NCI-H446 (cell line): ENCODE data around the gene BTG4.

ENCODE experiments used
- DNase-seq, 2 experiments: peaks; one replicate each; lab custom pipeline; 2025; lab: John Stamatoyannopoulos, UW

BTG4 gene

GRCh38 chr11:111490496-111490895 is 21.7 kb downstream of the BTG4 start:
- no peak for DNase-seq

- no peak for DNase-seq
Observed at GRCh38 chr11:111483431-111483830, 28.8 kb downstream of the BTG4 start.

DNA sequence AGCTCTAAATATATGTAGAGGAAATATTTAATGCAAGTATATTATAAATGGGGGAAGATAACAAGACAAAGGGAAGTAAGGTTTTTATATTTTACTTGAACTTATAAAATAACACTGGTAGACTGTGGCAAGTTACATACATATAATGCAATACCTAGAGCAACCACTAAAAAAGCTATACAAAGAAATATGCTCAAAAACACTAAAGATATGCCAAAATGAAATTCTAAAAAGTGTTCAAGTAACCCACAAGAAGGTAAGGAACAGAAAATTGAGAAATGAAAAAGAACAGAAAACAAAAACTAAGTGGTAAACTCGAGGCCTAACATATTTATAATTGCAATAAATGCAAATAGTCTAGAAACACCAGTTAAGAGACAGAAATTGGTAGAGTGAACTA is 32.5 kb downstream of the BTG4 start:
- no peak for DNase-seq

- no peak for DNase-seq
Observed at GRCh38 chr11:111477898-111478297, 34.3 kb downstream of the BTG4 start.

- DNase-seq, result no peak
Observed at GRCh38 chr11:111476956-111477355, 35.2 kb downstream of the BTG4 start.

DNA sequence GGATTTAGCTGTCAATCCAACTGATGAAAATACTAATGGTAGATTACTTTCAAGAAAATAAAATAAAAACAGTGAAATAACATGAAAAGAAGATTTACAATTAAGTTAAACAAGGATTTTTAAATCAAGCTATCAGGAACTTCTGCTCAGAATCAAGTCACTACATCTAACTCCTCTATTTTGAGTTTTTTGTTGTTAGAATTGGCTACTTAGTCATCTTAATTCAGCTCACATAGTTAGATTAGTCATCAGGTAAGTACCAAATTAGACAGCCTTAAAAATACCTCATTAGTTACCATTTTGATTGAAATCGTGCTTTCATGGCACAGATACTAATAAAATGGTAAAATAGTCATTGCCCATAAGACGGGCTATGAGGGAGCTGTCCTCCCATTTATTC is 35.8 kb downstream of the BTG4 start:
- no peak for DNase-seq

GRCh38 chr11:111474432-111474831 is 37.8 kb downstream of the BTG4 start:
- DNase-seq, result no peak

DNA sequence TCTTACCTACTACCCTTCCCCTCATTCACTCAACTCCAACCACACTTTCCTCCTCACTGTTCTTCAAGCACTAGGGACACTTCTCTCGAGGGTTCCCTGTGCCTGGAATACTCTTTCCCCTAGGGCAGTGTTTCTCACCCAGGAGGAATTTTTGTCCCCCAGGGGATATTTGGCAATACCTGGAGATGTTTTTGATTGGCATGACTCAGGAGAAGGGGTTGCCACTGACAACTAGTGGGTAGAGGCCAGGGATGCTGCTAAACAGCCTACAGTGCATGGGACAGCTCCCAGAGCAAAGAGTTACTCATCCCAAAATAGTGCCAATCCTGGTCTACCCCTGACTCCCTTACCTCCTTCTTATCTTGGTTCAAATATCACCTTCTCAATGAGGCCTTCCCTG is 40.0 kb downstream of the BTG4 start:
- DNase-seq, result no peak

DNA sequence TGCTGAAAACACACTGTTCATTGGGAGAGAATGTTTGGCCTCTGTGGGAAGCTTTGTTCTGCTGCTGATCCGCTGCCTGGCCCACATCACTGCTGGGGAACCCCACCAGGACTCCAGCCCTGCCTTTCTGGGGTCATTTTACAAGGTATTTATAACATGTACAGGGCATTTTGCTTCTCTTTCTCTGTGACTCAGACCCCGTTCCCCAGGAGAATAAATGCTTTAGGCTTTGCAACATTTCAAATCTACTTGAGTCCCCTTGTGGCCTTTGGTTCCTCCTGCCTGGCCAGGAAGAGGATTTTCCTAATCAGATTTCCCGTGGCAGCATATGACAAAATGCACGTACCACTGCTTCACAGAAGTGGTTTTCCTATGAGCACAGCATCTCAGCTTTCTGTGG is 43.0 kb downstream of the BTG4 start:
- DNase-seq, result no peak

- no peak for DNase-seq
Observed at GRCh38 chr11:111466615-111467014, 45.6 kb downstream of the BTG4 start.

- DNase-seq, result no peak
Observed at GRCh38 chr11:111465400-111465799, 46.8 kb downstream of the BTG4 start.

DNA sequence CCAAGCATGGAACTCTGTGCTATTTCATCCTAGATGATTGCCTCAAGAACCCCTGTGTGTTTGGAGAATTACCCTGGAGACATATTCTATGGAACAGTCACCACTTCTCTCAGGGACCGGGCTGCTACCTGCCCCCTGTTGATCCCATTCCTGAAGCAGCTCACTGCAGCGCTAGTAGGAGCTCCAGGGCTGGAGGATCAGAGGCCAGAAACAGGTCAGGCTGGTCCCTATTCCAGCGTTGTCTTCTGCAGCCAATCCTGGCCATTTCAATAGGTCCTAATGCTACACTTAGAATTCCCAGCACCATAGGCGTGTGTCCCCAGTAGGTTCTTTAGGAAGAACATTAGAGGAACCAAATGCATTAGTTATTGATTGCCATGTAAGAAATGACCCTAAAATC is 48.9 kb downstream of the BTG4 start:
- DNase-seq, result no peak

- no peak for DNase-seq
Observed at GRCh38 chr11:111462329-111462728, 49.9 kb downstream of the BTG4 start.

DNA sequence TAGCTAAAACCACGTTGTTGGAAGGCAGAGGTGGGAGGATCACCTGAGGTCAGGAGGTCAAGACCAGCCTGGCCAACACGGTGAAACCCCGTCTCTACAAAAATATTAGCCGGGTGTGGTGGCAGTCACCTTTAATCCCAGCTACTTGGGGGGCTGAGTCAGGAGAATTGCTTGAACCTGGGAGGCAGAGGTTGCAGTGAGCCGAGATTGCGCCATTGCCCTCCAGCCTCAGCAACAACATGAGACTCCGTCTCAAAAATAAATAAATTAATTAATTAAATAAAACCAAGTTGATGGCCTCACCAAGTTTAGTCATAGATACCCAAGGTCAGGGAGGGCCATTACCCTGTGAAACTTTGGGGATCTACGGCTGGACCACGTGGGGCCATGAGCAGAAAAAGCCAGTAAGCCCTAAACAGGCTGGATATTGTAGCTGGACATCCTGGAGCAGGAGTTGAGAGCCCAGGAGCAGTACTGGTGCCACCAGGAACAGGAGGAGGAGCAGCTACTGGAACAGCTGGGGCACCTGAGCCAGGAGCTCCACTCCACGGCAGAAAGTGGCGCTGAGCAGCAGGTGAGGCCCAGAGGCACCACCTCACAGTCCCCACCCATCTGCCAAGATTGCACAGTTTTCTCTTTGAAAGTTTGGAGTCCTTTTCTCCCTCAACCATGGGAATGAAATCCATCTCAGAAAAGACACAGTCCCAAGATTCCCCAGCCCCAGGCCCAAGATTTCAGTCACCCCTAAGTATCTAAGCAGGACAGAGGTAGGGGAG is 50.5 kb downstream of the BTG4 start:
- DNase-seq, result no peak

- no peak for DNase-seq
Observed at GRCh38 chr11:111460856-111461255, 51.3 kb downstream of the BTG4 start.

GRCh38 chr11:111460340-111460739 is 51.8 kb downstream of the BTG4 start:
- DNase-seq, result no peak

DNA sequence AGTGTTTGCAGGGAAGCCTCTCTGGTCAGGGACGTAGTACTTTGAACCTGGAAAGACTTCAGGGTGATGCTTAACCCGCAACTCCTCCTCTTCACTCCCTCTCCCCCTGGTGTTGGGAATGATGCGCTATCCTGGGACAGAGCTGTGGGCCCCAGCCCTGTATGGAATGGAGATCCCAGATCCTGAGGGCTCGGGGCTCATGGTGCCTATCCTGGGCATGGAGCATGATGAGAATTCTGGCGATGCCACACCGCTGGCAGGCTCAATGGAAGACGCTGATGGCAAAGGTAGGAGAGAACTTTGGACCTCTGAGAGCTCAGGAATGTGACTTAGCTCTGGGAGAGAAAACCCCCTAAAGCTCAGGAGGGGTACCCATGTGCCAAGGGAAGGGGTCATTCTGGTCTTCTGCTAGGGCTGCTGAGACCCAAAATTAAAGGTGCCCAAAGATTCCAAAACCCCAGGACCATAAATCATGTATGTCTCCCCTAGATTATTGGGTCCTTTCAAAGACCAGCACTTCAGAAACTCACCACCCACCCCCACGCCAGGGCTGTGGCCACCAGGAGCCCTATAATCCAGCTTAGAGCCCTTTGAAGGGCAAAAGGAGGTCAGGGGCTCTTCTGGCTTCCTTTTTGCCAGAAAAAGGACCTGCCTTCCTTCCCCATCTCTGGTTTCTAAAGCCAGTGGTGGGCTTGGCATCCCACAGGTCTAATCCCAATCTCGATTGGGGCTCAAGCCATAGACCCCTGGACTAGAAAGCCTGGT is 52.5 kb downstream of the BTG4 start:
- DNase-seq, result no peak

- DNase-seq, result no peak
Observed at GRCh38 chr11:111457731-111458368, 54.3 kb downstream of the BTG4 start.

- no peak for DNase-seq
Observed at GRCh38 chr11:111456859-111457730, 55.1 kb downstream of the BTG4 start.

DNA sequence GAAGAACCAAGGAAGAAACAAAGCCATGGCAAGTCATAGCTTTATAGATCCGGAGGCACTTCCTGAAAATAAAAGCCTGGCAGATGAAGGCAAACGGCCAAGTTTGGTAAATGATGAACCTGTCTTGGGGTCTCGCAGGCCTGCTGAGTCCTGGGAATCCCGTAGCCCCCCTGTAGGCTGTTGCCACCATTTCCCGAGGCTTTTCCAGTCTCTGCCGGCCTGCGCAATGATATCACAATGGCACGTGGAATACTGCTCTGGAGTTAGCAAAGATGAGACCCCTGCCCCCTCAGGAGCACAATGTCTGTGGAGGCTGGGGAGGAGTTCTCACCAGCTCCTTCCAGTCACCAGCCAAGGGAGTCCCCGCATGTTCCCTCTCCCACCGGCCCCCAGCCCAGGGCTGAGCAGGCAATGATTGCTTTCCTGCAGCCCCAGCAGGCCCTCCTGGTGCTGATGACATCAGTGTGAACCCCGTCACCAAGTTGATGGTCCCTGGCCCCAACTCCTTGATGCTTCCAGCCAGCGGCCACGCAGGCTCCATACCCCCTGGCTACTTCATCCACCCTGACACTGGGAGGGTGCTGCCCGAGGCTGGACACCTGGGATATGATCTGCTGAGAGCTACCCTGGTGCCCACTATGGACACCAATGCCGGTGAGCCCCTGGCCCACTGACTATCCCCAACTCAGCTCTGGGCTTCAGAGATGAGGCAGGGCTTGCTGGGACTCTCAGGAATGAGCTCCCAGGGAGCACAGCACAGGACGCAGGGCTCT is 55.9 kb downstream of the BTG4 start:
- no peak for DNase-seq
